HCT116 (cell line): ENCODE results near the gene DYNC1LI1. TPM values are rescaled to one million over a fixed set of nuclear protein-coding genes. Genes with fewer than 3 reads are reported as not detected.

Experiments used
- ATAC-seq: fragments of 200-7000 bp; cut with Tn5 transposase; 2 replicates; pipeline ENCODE4 v1.9.1; 2020; ENCODE audit warnings: mild to moderate bottlenecking, moderate library complexity
- BruUV-seq: library from RNA; stranded (reverse); fragments of 400-500 nt; replicated peaks from 2 replicates; lab custom pipeline; 2021; lab: Mats Ljungman, UMichigan
- CTCF ChIA-PET: fragments of 300-600 bp; sonication (Branson Sonifier 250); formaldehyde crosslinking; loops from one replicate; lab custom pipeline; 2021; ENCODE audit warnings: antibody characterized with exemption; lab: Charles Lee
- POLR2A ChIA-PET: fragments of 300-600, 350-600 bp; sonication (Branson Sonifier 250); formaldehyde crosslinking; loops from one replicate; lab custom pipeline; 2021; ENCODE audit warnings: antibody characterized with exemption; lab: Charles Lee
- RAD21 ChIA-PET, 2 experiments: fragments of 300-600 bp; sonication (Branson Sonifier 250); formaldehyde crosslinking; loops; one replicate each; lab custom pipeline; 2023; ENCODE audit warnings: low total read pairs in 2 of 2; ENCODE audit not compliant: uncharacterized antibody in 2 of 2, unreplicated experiment in 2 of 2, low non-redundant PET in 1 of 2; lab: Charles Lee
- DNase-seq: peaks from one replicate; pipeline ENCODE4 v3.0.0-alpha.2; 2010; ENCODE audit warnings: low read depth, low spot score
- H2AFZ ChIP-seq: fragments of 200-600 bp; shearing (Covaris generic), sonication (generic); 2 replicates; pipeline ENCODE4 v1.6.1; 2017; ENCODE audit warnings: low read depth, mixed run types, mixed read lengths, antibody characterized with exemption, low read length; ENCODE audit not compliant: poor library complexity, severe bottlenecking
- H3K27ac ChIP-seq: 2 replicates; pipeline ENCODE4 v1.5.1; 2012; ENCODE audit warnings: low read depth, low read length
- H3K27me3 ChIP-seq: fragments of 200-600 bp; sonication (generic); 2 replicates; pipeline ENCODE4 v1.6.1; 2016; ENCODE audit warnings: mixed run types, low read length, mixed read lengths; ENCODE audit not compliant: insufficient read depth
- H3K36me3 ChIP-seq, 2 experiments: fragments of 200-500 bp in 1 of 2; fragments of 200-600 bp in 1 of 2; sonication (Bioruptor generic) in 1 of 2; sonication (generic) in 1 of 2; 2 replicates each; pipeline versions ENCODE4 v1.5.1 to v1.6.1; 2014 to 2016; ENCODE audit warnings: low read length in 2 of 2, inconsistent platforms in 1 of 2, mixed read lengths in 1 of 2, mixed run types in 1 of 2; ENCODE audit not compliant: insufficient read depth in 2 of 2, control insufficient read depth in 1 of 2
- H3K4me1 ChIP-seq, 2 experiments: fragments of 200-600 bp in 1 of 2; sonication (generic) in 1 of 2; 2 replicates each; pipeline versions ENCODE4 v1.5.1 to v1.6.1; 2012 to 2017; ENCODE audit warnings: low read length in 2 of 2, inconsistent platforms in 1 of 2, mild to moderate bottlenecking in 1 of 2, mixed read lengths in 1 of 2, mixed run types in 1 of 2, moderate library complexity in 1 of 2; ENCODE audit not compliant: insufficient read depth in 2 of 2, control insufficient read depth in 1 of 2
- H3K4me2 ChIP-seq: fragments of 200-600 bp; sonication (generic); 2 replicates; pipeline ENCODE4 v1.6.1; 2017; ENCODE audit warnings: mixed run types, low read length, mixed read lengths
- H3K4me3 ChIP-seq, 2 experiments: fragments of 200-600 bp in 1 of 2; sonication (generic) in 1 of 2; replicated peaks in 1 of 2; 2 replicates each; pipeline ENCODE4 v1.5.1; 2011 to 2016; ENCODE audit warnings: low read length in 2 of 2, control low read depth in 1 of 2, low read depth in 1 of 2, mild to moderate bottlenecking in 1 of 2, mixed read lengths in 1 of 2, mixed run types in 1 of 2
- H3K79me2 ChIP-seq: fragments of 200-600 bp; sonication (generic); 2 replicates; pipeline ENCODE4 v1.6.1; 2017; ENCODE audit warnings: mild to moderate bottlenecking, mixed run types, low read length, moderate library complexity, mixed read lengths; ENCODE audit not compliant: insufficient read depth
- H3K9ac ChIP-seq: fragments of 200-600 bp; sonication (generic); 2 replicates; pipeline ENCODE4 v1.6.1; 2016; ENCODE audit warnings: low read length, mixed read lengths
- H3K9me2 ChIP-seq: fragments of 200-600 bp; sonication (generic), shearing (Covaris generic); 2 replicates; pipeline ENCODE4 v1.6.1; 2017; ENCODE audit warnings: mixed run types, mild to moderate bottlenecking, moderate library complexity; ENCODE audit not compliant: insufficient read depth
- H3K9me3 ChIP-seq, 2 experiments: fragments of 200-500 bp in 1 of 2; fragments of 200-600 bp in 1 of 2; sonication (Bioruptor generic) in 1 of 2; sonication (generic) in 1 of 2; 2 replicates each; pipeline ENCODE4 v1.6.1; 2014 to 2017; ENCODE audit warnings: low read length in 2 of 2, mixed read lengths in 2 of 2, inconsistent platforms in 1 of 2, low read depth in 1 of 2, mild to moderate bottlenecking in 1 of 2, mixed run types in 1 of 2, moderate library complexity in 1 of 2; ENCODE audit not compliant: control insufficient read depth in 1 of 2, insufficient read depth in 1 of 2
- H4K20me1 ChIP-seq: fragments of 200-600 bp; sonication (generic), shearing (Covaris generic); 2 replicates; pipeline ENCODE4 v1.6.1; 2017; ENCODE audit warnings: mixed run types, mild to moderate bottlenecking, moderate library complexity; ENCODE audit not compliant: insufficient read depth
- ELF1 ChIP-seq: IDR thresholded peaks from 2 replicates; pipeline ENCODE4 v1.6.1; 2012; ENCODE audit warnings: low read depth, borderline replicate concordance
- JUND ChIP-seq: IDR thresholded peaks from 2 replicates; pipeline ENCODE4 v1.6.1; 2012
- MAX ChIP-seq: IDR thresholded peaks from 2 replicates; pipeline ENCODE4 v1.6.1; 2012
- POLR2A ChIP-seq: IDR thresholded peaks from 2 replicates; pipeline ENCODE4 v1.7.0; 2011; ENCODE audit warnings: borderline replicate concordance; ENCODE audit not compliant: insufficient read depth, insufficient read length; ENCODE audit errors: extremely low read depth
- RAD21 ChIP-seq: IDR thresholded peaks from 2 replicates; pipeline ENCODE4 v1.6.1; 2012; ENCODE audit warnings: low read depth, mild to moderate bottlenecking
- REST ChIP-seq: IDR thresholded peaks from 2 replicates; pipeline ENCODE4 v1.6.1; 2012; ENCODE audit warnings: low read depth
- SIN3A ChIP-seq: IDR thresholded peaks from 2 replicates; pipeline ENCODE4 v1.6.1; 2012; ENCODE audit warnings: low read depth
- SP1 ChIP-seq: IDR thresholded peaks from 2 replicates; pipeline ENCODE4 v1.6.1; 2012; ENCODE audit warnings: low read depth
- SRF ChIP-seq: IDR thresholded peaks from 2 replicates; pipeline ENCODE4 v1.6.1; 2012; ENCODE audit warnings: low read depth
- ZFX ChIP-seq: fragments of 450-650 bp; IDR thresholded peaks from 2 replicates; pipeline ENCODE4 v1.6.1; 2017
- intact Hi-C: fragments of 100-400 bp; cut with micrococcal nuclease; formaldehyde crosslinking; loops from 2 replicates; pipeline ENCODE4 v1.10.0; 2022
- total RNA-seq: library from RNA; stranded (reverse); gene quantifications from one replicate; pipeline ENCODE4 v1.2.1, GENCODE V29; 2021; ENCODE audit not compliant: unreplicated experiment

DYNC1LI1 gene
- total RNA-seq, 1 experiment from 2014 or later: 39.4 TPM

GRCh38 chr3:32577581-32578556, 7.2 kb upstream of the DYNC1LI1 start:
- no peaks in the 10 kb centered on the region for H3K9me2 ChIP-seq
- intact Hi-C loops: no loop called here
- no peak for TF ChIP-seq MAX
- TF ChIP-seq SP1: no peak
- no peak for TF ChIP-seq REST
- no peak for TF ChIP-seq POLR2A
- no peak for TF ChIP-seq JUND
- TF ChIP-seq ELF1: no peak
- TF ChIP-seq SIN3A: no peak
- TF ChIP-seq ZFX: no peak
- TF ChIP-seq RAD21: no peak
- TF ChIP-seq SRF: no peak
- TF ChIP-seq, all 23 proteins: peak for 0
- Histone ChIP-seq H3K4me1 (no peaks in the 10 kb centered on the region), H3K27me3 (no peaks in the 10 kb centered on the region), H3K36me3 (no peaks in the 10 kb centered on the region), H3K4me2 (no peak overlapping the region), H4K20me1 (no peaks in the 10 kb centered on the region), H2AFZ (no peak overlapping the region), H3K79me2 (no peaks in the 10 kb centered on the region), H3K4me3 (no peak overlapping the region), H3K9ac (no peak overlapping the region), H3K9me3 (no peaks in the 10 kb centered on the region), H3K27ac (no peak overlapping the region)
- RAD21 ChIA-PET: no interaction called here
- POLR2A ChIA-PET: no interaction called here
- BruUV-seq: no TSS peak
- no peak for DNase-seq
- CTCF ChIA-PET: no interaction called here
- ATAC-seq: no peak
